Activated CD4-positive, alpha-beta T cell treated with anti-CD3 and anti-CD28 coated beads for 1 hour (primary cell): ENCODE results near the gene APOBEC3C.
A peak's percentile ranks its signal among the peaks of the same experiment; 100 is the strongest.
"Not testable (repeated sequence)": the region's sequence is repeated elsewhere in the genome, so short reads cannot be mapped to it uniquely, and the experiment has no call there.

Experiments used
- DNase-seq: peaks from one replicate; pipeline ENCODE4 v3.0.0-alpha.2; 2020

Gene APOBEC3C

DNA sequence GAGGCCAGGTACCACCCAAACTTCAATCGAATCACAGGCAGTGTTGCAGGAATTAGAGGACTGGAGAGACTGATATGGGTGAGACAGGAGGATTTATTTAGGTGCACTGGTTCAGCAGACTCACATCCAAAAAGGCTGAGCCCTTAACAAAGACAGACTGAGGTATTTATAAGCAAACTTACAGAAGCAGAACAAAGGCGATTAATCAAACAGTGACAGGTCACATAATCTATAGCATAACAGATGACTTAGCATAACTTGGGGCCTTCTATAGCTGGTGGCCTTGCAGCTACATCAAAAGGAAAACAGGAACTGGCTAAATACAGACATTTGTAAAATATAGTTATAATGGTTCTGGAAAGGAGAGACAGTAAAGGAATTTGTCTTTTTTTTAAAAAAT, 29.8 kb upstream of the APOBEC3C start:
- DNase-seq, result no peak

DNA sequence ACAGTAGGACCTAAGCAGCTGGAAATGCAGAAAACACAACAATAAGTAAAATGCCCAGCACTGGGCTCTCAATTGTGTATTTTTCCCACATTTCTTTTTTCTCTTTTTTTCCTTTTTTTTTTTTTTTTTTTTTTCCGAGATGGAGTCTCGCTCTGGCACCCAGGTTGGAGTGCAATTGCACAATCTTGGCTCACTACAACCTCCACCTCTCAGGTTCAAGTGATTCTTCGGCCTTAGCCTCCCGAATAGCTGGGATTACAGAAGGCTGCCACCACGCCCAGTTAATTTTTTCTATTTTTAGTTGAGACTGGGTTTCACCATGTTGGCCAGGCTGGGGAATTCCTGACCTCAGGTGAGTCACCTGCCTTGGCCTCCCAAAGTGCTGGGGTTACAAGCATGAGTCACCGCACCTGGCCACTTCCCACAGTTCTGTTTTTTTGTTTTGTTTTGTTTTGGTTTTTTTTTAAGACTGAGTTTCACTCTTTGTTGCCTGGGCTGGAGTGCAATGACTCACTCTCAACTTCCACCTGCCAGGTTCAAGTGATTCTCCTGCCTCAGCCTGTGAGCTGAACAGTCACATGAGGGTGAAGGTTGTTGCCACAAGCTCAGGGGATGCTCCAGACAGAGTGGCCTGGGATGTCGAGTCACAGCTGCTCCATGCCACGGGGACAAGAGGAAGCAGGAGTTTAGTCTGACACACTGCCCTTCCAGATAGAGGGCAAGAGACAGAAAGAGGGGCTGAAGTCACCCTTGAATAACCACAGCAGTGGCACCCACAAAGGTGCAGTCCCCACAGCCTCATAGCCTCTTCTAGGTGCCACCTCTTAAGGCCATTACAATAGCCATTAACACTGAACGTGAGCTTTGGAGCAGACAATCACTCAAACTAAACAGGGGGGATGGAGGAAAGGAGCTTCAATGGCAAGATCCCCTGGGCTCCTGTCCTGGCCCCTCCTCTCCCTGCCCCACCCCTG, 29.0 kb upstream of the APOBEC3C start:
- DNase-seq, result peak; percentile 76

DNA sequence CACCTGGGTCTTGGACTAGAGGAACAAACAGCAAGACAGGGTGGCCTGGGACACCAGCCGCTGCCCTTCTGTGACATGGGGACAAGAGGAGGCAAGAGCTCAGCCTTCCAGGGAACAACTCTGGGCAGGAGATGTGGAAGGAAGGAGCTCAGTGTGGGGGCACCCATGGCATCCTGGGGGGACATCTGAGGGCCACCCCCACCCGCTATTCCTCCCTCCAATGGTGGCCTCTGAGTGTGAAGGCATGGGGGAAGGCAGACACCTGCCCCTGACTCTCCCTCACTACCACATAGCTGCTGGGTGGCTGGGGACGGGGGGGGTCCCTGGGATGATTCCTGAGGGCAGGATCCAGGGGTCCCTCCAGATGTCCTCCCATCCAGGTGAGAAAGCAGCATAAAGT, 27.4 kb upstream of the APOBEC3C start:
- no peak for DNase-seq

DNA sequence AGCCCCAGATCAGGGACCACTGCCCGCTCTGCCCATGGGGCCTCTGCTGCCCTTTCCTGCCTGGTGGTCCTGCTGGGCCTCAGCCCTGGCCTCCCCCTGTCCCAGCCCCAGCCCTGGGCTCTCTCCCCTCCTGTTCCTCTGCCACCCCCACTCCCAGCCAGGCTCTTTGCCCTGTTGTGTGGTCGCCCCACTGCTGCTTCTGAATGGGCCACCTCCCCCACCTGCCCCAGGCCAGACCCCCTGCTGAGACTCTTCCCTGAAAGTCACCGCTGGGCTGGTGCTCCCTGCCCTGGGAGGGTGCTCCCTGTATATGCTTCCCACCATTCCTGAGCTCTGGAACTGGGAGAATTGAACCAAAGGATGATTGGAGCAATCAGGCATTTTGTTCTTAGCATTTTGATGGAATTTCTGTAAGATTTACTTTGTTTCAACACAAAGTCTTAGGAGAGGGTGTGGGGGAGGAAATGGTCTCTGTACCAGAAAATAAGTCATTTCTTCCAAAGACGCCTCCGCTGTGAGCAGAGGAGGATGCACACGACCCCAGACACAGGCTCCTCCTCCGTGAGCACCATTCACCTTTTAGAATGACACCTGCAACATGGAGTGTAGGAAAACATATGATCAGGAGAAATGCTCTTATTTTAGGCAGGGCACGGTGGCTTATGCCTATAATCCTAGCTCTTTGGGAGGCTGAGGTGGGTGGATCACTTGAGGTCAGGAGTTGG, 26.7 kb upstream of the APOBEC3C start:
- no peak for DNase-seq

DNA sequence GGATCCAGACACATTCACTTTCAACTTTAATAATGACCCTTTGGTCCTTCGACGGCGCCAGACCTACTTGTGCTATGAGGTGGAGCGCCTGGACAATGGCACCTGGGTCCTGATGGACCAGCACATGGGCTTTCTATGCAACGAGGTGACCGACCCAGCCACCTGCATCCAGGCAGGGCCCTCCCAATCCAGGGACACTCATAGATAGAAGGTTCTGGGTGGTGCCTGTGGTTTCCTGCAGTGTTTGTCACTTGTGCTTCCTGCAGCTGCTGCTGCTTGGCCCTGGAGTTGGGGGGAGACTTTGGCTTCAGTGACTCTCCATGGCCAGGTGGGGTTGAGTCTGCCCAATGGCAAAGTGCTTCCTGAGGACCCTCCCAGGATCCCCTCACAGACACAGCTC, 24.6 kb upstream of the APOBEC3C start:
- DNase-seq, result no peak

DNA sequence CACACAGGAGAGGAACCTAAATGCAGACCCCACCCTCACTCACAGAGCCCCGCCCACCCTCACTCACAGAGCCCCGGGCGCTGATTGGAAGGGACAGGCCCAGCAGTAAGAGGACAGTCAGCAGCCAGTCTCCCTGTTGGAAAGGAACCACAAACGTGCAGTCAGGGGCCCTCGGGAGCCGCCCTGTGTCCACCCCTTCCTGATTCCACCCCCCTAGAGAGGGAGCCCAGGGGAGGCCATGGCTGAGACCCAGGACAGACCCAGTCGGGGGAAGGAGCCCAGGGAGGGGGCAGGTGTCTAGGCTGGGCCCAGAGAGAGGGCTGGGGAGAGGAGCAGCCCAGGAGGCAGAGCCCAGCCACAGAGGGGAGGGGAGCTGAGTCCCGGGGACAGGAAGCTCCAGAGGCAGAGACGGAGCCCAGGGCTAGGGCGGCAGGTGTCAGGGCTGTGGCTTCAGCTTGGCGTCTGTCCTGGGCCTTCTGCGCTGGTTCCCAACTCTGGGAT, 21.1 kb upstream of the APOBEC3C start:
- DNase-seq, result not testable (repeated sequence)

DNA sequence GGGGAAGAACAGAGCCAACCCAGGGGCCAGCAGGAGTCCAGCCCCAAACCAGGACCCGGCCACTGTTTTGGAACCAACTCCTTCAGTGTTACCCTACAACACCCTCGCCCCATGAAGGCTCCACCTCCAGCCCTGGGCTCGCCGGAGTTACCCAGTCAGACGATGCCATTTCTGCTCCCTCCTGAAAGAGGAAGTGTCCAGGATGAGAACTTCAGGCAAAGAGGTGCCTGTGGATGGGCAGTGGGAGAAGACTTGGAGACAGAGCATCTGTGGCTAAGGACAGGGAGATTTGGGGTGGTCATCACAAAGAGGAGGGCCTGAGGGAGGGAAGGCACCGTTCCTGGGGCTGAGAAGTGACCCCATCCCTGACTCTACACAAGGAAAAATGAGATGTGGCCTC, 18.0 kb upstream of the APOBEC3C start:
- DNase-seq, result no peak

DNA sequence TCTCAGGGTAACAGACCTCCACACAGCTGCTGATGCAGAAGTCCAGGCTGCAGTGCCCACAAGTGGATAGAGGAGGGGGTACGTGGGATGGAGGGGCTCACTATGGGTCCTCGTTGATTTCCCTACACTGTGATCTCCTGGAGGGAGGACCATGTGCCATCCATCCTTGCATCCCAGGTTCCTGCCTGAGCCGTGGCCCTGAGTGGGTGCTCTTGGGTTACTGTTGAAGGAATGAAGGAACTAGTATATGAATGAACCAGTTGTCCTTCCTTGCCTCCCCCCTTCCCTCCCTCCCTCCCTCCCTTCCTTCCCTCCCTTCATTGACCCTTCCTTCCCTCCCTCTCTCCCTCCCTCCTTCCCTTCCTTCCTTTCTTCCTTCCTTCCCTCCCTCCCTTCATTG, 16.5 kb upstream of the APOBEC3C start:
- DNase-seq, result no peak

DNA sequence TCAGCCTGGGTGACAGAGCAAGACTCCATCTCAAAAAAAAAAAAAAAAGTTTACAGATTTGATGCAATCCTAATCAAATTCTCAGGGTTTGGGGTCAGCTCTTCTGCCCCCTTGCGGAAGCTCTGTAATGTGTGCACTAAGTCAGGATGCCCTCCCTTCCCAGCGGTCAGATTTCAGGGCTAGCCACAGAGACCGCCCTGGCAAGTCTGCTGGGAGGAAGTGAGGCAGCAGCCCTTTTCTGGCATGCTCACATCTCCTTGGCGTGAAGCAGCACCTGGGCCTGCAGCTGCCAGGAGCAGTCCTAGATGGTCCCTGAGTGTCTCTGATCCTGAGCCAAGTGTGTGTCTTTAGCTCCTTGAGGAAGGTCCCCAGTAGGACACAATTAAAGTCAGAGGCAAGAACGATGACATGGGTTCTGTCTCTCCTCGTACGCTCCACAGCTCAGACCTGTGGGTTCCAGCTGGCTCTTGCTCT, 10.9 kb upstream of the APOBEC3C start:
- peak; percentile 54 for DNase-seq

DNA sequence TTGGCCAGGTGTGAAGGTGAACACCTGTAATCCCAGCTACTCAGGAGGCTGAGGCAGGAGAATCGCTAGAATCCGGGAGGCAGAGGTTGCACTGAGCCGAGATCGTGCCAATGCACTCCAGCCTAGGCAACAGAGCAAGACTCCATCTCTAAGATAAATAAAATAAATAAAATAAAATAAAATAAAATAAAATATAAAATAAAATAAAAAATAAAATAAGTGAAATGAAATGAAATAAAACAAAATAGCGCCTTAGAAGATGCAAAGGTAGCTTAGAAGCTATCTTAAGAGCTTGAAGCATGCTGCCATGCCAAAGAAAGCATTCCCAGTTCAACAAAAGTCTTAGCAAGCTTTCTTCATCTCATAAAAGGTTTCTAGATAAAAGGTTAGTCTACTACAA, 6.9 kb upstream of the APOBEC3C start:
- no peak for DNase-seq

DNA sequence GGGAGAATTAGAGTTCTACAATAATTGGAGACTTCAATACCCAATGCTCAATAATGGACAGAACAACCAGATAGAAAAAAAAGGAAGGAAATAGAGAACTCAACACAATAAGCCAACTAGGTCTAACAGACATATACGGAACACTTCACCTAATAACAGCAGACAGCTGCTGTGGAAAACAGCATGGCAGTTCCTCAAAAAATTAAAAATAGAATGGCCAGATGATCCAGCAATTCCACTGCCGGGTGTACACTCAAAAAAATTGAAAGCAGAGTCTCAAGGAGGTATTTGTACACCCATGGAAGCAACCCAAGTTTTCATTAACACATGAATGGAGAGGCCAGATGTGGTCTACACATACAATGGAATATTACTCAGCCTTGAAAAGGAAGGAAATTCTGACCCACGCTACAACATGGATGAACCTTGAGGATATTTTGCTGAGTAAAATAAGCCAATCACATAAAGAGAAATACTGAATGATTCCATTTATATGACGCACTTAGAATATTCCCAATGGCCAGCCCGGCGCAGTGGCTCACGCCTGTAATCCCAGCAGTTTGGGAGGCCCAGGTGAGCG, 5.7 kb upstream of the APOBEC3C start:
- DNase-seq, result not testable (repeated sequence)

DNA sequence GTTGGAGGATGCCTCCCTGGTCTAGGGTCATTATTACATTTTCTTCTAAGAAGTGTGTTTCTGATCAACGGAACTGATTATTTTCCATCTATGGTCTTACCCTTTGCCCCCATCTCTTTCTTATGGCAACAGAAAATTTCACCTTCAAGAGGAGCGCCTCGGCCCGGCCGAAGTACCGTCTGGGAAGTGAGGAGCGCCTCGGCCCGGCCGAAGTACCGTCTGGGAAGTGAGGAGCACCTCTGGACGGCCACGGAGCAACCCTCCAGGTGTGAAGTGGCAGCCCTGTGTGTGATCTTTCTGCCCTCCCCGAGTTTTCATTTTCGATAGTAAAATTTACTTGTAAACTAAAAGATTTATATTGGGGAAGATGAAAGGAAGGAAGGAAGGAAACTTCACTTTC, 3.1 kb upstream of the APOBEC3C start:
- no peak for DNase-seq

DNA sequence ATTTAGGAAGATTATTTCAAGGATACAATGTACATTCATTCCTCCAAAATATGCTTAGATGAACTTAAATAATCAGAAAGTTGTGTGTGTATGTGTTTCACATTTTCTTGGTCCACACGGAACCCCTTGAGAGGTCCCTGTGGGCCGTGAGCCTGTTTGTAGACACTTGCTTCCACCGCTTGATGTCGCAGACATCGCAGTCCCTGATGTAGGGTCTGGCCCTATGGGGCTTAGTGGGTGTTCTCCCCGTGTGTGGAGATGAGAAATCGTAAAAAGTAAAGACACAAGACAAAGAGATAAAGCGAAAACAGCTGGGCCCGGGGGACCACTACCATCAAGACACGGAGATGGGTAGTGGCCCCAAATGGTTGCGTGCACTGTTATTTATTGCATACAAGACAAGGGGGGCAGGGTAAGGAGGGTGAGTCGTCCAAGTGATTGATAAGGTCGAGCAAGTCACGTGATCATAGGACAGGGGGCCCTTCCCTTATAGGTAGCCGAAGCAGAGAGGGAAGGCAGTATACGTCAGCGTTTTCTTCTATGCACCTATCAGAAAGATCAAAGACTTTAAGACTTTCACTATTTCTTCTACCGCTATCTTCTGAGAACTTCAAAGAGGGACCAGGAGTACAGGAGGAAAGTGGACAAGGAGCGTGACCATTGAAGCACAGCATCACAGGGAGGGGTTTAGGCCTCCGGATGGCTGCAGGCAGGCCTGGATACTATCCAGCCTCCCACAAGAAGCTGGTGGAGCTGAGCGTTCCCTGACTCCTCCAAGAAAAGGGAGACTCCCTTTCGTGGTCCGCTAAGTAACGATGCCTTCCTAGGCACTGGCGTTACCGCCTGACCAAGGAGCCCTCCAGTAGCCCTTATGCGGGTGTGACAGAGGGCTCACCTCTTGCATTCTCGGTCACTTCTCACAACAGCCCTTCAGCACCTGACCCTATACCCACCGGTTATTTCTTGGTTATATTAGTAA, 1.2 kb upstream of the APOBEC3C start:
- no peak for DNase-seq

DNA sequence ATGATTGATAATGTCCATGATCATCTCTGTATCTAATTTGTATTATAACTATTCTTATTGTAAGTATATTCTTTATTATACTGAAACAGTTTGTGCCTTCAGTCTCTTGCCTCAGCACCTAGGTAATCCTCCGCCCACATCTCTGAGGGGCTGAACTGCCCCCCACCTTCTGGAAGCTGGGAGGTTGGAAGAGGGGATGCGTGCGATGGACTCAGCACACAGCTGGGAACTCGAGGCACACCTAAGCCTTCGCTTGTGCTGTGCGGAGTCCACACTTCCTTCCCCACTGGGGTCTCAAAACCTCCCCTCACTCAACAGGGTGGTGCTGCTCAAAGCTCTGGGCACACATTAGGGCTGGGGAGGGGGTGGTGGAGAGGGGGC, 506 bp upstream of the APOBEC3C start:
- not testable (repeated sequence) for DNase-seq

DNA sequence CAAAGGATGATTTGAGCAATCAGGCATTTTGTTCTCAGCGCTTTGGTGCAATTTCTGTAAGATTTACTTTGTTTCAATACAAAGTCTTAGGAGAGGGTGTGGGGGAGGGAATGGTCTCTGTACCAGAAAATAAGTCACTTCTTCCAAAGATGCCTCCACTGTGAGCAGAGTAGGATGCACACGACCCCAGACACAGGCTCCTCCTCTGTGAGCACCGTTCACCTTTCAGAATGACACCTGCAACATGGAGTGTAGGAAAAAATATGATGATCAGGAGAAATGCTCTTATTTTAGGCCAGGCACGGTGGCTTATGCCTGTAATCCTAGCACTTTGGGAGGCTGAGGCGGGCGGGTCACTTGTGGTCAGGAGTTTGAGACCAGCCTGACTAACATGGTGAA, 665 bp downstream of the APOBEC3C start:
- DNase-seq, result not testable (repeated sequence)

DNA sequence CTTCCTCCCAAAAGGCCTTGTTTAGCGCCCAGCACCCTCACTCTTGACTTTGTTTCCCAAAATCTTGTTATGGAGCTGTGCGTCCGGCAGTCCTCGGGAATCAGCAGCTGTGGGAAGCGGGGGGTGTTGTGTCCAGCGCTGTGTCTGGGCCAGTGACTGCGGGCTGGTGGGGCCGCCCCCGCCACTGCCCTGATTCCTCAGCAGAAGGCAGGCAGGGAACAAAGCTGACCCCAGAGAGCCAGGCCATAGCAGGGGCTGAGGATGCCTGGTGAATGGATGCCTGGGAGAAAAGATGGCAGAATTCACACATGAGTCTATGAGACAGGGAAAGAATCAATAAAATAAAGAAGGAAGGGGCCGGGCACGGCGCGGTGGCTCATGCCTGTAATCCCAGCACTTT, 2.5 kb downstream of the APOBEC3C start:
- DNase-seq, result no peak

DNA sequence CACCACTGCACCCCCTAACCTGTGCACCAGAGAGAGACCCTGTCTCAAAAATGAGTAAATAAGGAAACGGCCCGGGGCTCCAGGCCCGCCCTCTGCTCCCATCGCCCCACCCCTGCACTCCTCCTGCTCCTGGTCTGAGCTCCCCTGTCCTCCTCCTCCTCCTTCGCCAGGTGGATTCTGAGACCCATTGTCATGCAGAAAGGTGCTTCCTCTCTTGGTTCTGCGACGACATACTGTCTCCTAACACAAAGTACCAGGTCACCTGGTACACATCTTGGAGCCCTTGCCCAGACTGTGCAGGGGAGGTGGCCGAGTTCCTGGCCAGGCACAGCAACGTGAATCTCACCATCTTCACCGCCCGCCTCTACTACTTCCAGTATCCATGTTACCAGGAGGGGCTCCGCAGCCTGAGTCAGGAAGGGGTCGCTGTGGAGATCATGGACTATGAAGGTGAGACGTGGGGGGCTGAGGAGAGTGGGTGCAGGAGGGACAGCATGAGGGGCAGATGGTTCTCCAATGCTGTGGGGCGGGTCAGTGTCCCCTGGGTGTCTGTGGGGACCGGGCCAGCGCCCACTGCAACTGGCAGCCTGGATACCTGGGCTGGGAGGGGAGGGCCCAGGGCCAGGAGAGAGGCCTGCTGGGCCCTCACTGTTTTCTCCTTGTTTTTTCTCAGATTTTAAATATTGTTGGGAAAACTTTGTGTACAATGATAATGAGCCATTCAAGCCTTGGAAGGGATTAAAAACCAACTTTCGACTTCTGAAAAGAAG, 3.7 kb downstream of the APOBEC3C start:
- no peak for DNase-seq

DNA sequence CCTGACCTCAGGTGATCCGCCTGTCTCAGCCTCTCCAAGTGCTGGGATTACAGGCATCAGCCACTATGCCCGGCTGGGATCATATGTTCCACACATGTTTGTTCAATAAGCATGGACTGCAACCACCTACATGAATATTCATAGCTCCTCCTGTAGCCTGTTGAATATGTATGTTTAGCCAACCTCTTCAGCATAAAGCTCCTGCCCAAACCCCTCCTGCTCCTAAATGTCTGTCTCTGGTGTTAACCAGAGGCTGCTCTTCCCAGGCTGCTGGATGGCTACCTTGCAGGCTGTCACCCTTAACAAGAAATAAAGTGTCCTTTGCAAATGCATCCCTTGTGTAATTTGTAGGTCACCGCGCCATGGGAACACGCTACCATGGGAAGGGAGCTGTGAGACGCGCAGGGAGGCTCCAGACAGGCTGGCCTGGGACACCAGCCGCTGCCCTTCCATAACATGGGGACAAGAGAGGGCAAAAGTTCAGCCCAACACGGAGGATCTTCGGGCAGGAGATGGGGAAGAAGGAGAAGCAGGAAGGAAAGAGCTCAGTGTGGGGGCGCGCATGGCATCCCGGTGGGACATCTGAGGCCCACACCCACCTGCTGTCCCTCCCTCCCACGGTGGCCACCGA, 6.1 kb downstream of the APOBEC3C start:
- not testable (repeated sequence) for DNase-seq

DNA sequence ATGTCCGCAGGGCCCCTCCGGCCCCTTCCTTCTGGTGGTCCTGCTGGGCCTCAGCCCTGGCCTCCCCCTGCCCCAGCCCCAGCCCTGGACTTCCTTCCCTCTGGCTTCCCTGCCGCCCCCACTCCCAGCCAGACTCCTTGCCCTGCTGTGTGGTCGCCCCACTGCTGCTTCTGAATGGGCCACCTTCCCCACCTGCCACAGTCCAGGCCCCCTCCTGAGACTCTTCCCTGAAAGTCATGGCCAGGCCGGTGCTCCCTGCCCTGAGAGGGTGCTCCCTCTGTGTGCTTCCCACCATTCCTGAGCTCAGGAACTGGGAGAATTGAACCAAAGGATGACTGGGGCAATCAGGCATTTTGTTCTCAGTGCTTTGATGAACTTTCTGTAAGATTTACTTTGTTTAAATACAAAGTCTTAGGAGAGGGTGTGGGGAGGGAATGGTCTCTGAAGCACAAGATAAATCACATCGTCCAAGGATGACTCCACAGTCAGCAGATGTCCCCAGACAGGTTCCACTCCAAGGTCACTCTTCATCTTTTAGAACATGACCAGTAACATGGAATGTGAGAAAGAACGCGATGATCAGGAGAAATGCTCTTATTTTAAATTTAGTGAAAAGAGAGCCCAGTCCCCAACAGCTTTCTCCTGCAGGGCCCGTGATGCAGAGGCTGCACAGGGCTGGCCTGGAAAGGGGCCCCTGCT, 7.6 kb downstream of the APOBEC3C start:
- DNase-seq, result no peak
